ENCODE measurements around the gene CGREF1. TPM values are rescaled to one million over a fixed set of nuclear protein-coding genes. Genes with fewer than 3 reads are reported as not detected.
"Not testable (repeated sequence)": the region's sequence is repeated elsewhere in the genome, so short reads cannot be mapped to it uniquely, and the experiment has no call there.

The CGREF1 gene
- total and polyA plus RNA-seq, 2 donors (not counting 3 experiments of a cell fraction or from before 2014, with no cell fraction given): 2.9 to 5.8 TPM

GRCh38 chr2:27076323-27076722 is 42.6 kb downstream of the CGREF1 start:
- H2AFZ ChIP-seq (ENCODE audit: low read depth, low read length): no peak overlapping the region
- no peaks in the 10 kb centered on the region for H3K27me3 ChIP-seq (ENCODE audit: control insufficient read depth in 2 of 2, insufficient read depth in 2 of 2, low read length in 2 of 2)
- TF ChIP-seq, protein P1, sequence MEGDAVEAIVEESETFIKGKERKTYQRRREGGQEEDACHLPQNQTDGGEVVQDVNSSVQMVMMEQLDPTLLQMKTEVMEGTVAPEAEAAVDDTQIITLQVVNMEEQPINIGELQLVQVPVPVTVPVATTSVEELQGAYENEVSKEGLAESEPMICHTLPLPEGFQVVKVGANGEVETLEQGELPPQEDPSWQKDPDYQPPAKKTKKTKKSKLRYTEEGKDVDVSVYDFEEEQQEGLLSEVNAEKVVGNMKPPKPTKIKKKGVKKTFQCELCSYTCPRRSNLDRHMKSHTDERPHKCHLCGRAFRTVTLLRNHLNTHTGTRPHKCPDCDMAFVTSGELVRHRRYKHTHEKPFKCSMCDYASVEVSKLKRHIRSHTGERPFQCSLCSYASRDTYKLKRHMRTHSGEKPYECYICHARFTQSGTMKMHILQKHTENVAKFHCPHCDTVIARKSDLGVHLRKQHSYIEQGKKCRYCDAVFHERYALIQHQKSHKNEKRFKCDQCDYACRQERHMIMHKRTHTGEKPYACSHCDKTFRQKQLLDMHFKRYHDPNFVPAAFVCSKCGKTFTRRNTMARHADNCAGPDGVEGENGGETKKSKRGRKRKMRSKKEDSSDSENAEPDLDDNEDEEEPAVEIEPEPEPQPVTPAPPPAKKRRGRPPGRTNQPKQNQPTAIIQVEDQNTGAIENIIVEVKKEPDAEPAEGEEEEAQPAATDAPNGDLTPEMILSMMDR (IDR thresholded peaks at IDR 0.05; ENCODE audit: extremely low read depth in 1 of 2, insufficient read depth in 1 of 2, low read depth in 1 of 2, low read length in 2 of 2): no peak
- no peak for TF ChIP-seq GATA2 (IDR thresholded peaks at IDR 0.05; ENCODE audit: insufficient read depth, insufficient read length, low read depth, low read length)
- no peak for TF ChIP-seq MYC (IDR thresholded peaks at IDR 0.05; ENCODE audit: low read depth, low read length)
- no peak for TF ChIP-seq POLR2AphosphoS5 (IDR thresholded peaks at IDR 0.05; ENCODE audit: insufficient read depth, low read depth, low read length)
- TF ChIP-seq JUN (IDR thresholded peaks at IDR 0.05; ENCODE audit: borderline replicate concordance, insufficient read depth, insufficient read length, low read depth): no peak
- intact Hi-C loops (cut with micrococcal nuclease): no loop called here
- no peak for DNase-seq (ENCODE audit: low read depth, low spot score)
- H3K4me2 ChIP-seq (ENCODE audit: insufficient read depth, low read length): no peak overlapping the region
- H4K20me1 ChIP-seq (replicated peaks; ENCODE audit: control insufficient read depth, extremely low read depth, insufficient read depth, low read length): no peaks in the 10 kb centered on the region
- no peaks in the 10 kb centered on the region for H3K9me1 ChIP-seq (replicated peaks; ENCODE audit: control insufficient read depth, extremely low read depth, insufficient read depth, low read length)
- no peaks in the 10 kb centered on the region for H3K36me3 ChIP-seq (ENCODE audit: control insufficient read depth in 2 of 2, extremely low read depth in 1 of 2, insufficient read depth in 2 of 2, low read length in 2 of 2)
- FAIRE-seq: no peak
- dilution Hi-C loops (cut with MboI; ENCODE audit: extremely low pct_ligation_motif_present, low sequenced_read_pairs): no loop called here
- peaks cover under 1% of the 10 kb centered on the region for H3K79me2 ChIP-seq (ENCODE audit: control insufficient read depth, insufficient read depth, low read length)
- H3K27ac ChIP-seq (ENCODE audit: insufficient read depth, low read depth, low read length): no peak overlapping the region
- POLR2A ChIA-PET: no interaction called here
- CTCF ChIA-PET: interaction anchor here (0.8 to 1.0 kb wide), 2 partner anchors 9 to 115 kb away, joined by 3 to 4 read pairs; no protein-coding TSS in a partner anchor
- no peak overlapping the region for H3K9ac ChIP-seq (replicated peaks; ENCODE audit: extremely low read depth, insufficient read depth, low read length)
- no peak overlapping the region for H3K4me3 ChIP-seq (replicated peaks in 1 of 3; ENCODE audit: insufficient read depth in 1 of 3, low read depth in 1 of 3, low read length in 3 of 3)
- no peaks in the 10 kb centered on the region for H3K9me3 ChIP-seq (replicated peaks; ENCODE audit: control insufficient read depth, insufficient read depth, low read length)
- no TSS peak for BruUV-seq (replicated peaks)
- H3K4me1 ChIP-seq (ENCODE audit: control insufficient read depth, extremely low read depth, insufficient read depth, low read length): peaks cover 7% of the 10 kb centered on the region

DNA sequence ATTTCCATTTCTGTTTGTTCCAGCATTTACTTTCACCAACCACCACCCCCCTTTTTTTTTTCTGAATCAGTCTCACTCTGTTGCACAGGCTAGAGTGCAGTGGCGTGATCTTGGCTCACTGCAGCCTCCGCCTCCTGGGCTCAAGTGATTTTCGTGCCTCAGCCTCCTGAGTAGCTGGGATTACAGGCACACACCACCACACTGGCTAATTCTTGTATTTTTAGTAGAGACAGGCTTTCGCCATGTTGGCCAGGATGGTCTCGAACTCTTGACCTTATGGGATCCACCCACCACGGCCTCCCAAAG is 43.4 kb downstream of the CGREF1 start:
- dilution Hi-C loops (cut with MboI; ENCODE audit: extremely low pct_ligation_motif_present, low sequenced_read_pairs); H3K4me2 ChIP-seq (ENCODE audit: insufficient read depth, low read length); H3K27me3 ChIP-seq (ENCODE audit: control insufficient read depth in 2 of 2, insufficient read depth in 2 of 2, low read length in 2 of 2); H3K36me3 ChIP-seq (ENCODE audit: control insufficient read depth in 2 of 2, extremely low read depth in 1 of 2, insufficient read depth in 2 of 2, low read length in 2 of 2); H3K9me1 ChIP-seq (replicated peaks; ENCODE audit: control insufficient read depth, extremely low read depth, insufficient read depth, low read length); CTCF ChIA-PET; DNase-seq (ENCODE audit: low read depth, low spot score); H3K9me3 ChIP-seq (replicated peaks; ENCODE audit: control insufficient read depth, insufficient read depth, low read length); H3K4me3 ChIP-seq (replicated peaks in 1 of 3; ENCODE audit: insufficient read depth in 1 of 3, low read depth in 1 of 3, low read length in 3 of 3); BruUV-seq (replicated peaks); H4K20me1 ChIP-seq (replicated peaks; ENCODE audit: control insufficient read depth, extremely low read depth, insufficient read depth, low read length); H3K27ac ChIP-seq (ENCODE audit: insufficient read depth, low read depth, low read length); H3K79me2 ChIP-seq (ENCODE audit: control insufficient read depth, insufficient read depth, low read length); intact Hi-C loops (cut with micrococcal nuclease); FAIRE-seq; H3K9ac ChIP-seq (replicated peaks; ENCODE audit: extremely low read depth, insufficient read depth, low read length); H2AFZ ChIP-seq (ENCODE audit: low read depth, low read length); H3K4me1 ChIP-seq (ENCODE audit: control insufficient read depth, extremely low read depth, insufficient read depth, low read length): not testable (repeated sequence)
- POLR2A ChIA-PET: interaction anchor here (0.5 kb wide), 1 partner anchor 12 kb away, joined by 7 read pairs; no protein-coding TSS in a partner anchor

All from endothelial cell of umbilical vein (primary cell).